Keratinocyte (primary cell): ENCODE measurements around the gene SLC7A6. TPM values are rescaled to one million over a fixed set of nuclear protein-coding genes. Genes with fewer than 3 reads are reported as not detected.

Source experiments
- DNase-seq: peaks from one replicate; pipeline ENCODE4 v3.0.0-alpha.2; 2011; ENCODE audit warnings: low read depth, missing footprints, low spot score
- FAIRE-seq: peaks from 2 replicates; lab custom pipeline; 2011; peaks lifted over from hg19 to GRCh38; lab: Jason Lieb, UNC
- H2AFZ ChIP-seq: 2 replicates; pipeline ENCODE4 v1.6.0; 2012; ENCODE audit warnings: low read length, control low read depth, inconsistent platforms; ENCODE audit not compliant: control insufficient read depth
- H3K27ac ChIP-seq: 2 replicates; pipeline ENCODE4 v1.5.1; 2011; ENCODE audit warnings: low read length; ENCODE audit not compliant: control insufficient read depth, insufficient read depth
- H3K27me3 ChIP-seq: 3 replicates; pipeline ENCODE4 v1.6.0; 2011; ENCODE audit warnings: low read length; ENCODE audit not compliant: control insufficient read depth, insufficient read depth; ENCODE audit errors: extremely low read depth
- H3K36me3 ChIP-seq, 2 experiments: 2 replicates in 1 of 2; 3 replicates in 1 of 2; pipeline ENCODE4 v1.5.1; 2011; ENCODE audit warnings: low read length in 2 of 2, mild to moderate bottlenecking in 1 of 2; ENCODE audit not compliant: control insufficient read depth in 2 of 2, insufficient read depth in 2 of 2; ENCODE audit errors: extremely low read depth in 1 of 2
- H3K4me1 ChIP-seq: 3 replicates; pipeline ENCODE4 v1.5.1; 2011; ENCODE audit warnings: low read length; ENCODE audit not compliant: control insufficient read depth, insufficient read depth; ENCODE audit errors: extremely low read depth
- H3K4me2 ChIP-seq: 3 replicates; pipeline ENCODE4 v1.6.0; 2011; ENCODE audit warnings: low read depth, low read length; ENCODE audit not compliant: control insufficient read depth, insufficient read depth; ENCODE audit errors: extremely low read depth
- H3K4me3 ChIP-seq, 3 experiments: fragments of 200-600 bp in 1 of 3; sonication (generic) in 1 of 3; 2 replicates in 2 of 3; 3 replicates in 1 of 3; pipeline ENCODE4 v1.5.1; 2011 to 2016; ENCODE audit warnings: low read length in 3 of 3, mild to moderate bottlenecking in 3 of 3, control low read depth in 2 of 3, inconsistent platforms in 1 of 3, low read depth in 1 of 3, mixed read lengths in 1 of 3, mixed run types in 1 of 3, moderate library complexity in 1 of 3; ENCODE audit not compliant: control insufficient read depth in 2 of 3, insufficient read depth in 2 of 3; ENCODE audit errors: extremely low read depth in 1 of 3
- H3K79me2 ChIP-seq: 2 replicates; pipeline ENCODE4 v1.6.0; 2012; ENCODE audit warnings: low read length; ENCODE audit not compliant: control insufficient read depth, insufficient read depth
- H3K9ac ChIP-seq: 3 replicates; pipeline ENCODE4 v1.6.0; 2011; ENCODE audit warnings: low read length; ENCODE audit not compliant: control insufficient read depth, insufficient read depth; ENCODE audit errors: extremely low read depth
- H3K9me1 ChIP-seq: 3 replicates; pipeline ENCODE4 v1.6.0; 2011; ENCODE audit warnings: low read length; ENCODE audit not compliant: control insufficient read depth, insufficient read depth; ENCODE audit errors: extremely low read depth
- H3K9me3 ChIP-seq: 2 replicates; pipeline ENCODE4 v1.5.1; 2012; ENCODE audit warnings: low read depth, low read length; ENCODE audit not compliant: control insufficient read depth
- H4K20me1 ChIP-seq: 3 replicates; pipeline ENCODE4 v1.6.0; 2011; ENCODE audit warnings: low read length; ENCODE audit not compliant: control insufficient read depth, insufficient read depth; ENCODE audit errors: extremely low read depth
- EZH2 ChIP-seq: IDR thresholded peaks from one replicate; pipeline ENCODE4 v1.6.1; 2012; ENCODE audit warnings: inconsistent platforms, mild to moderate bottlenecking, low read length, moderate library complexity
- dilution Hi-C: fragments of 300-500 bp; cut with MboI; formaldehyde crosslinking; loops from one replicate; pipeline ENCODE4 v1.7.0; 2020; ENCODE audit warnings: low sequenced_read_pairs; ENCODE audit not compliant: extremely low pct_ligation_motif_present
- polyA plus RNA-seq, 5 experiments: library from polyadenylated mRNA; depleted of rRNA in 3 of 5; stranded (reverse) in 3 of 5; stranded (forward) in 1 of 5; unstranded in 1 of 5; fragments of >200 nt; gene quantifications; 1 replicate in 1 of 5; 2 replicates in 3 of 5; 3 replicates in 1 of 5; pipeline versions ENCODE4 v1.2.1 to v1.2.3, GENCODE V29; 2011 to 2012; ENCODE audit warnings: missing spikeins in 2 of 5, low read depth in 1 of 5, low replicate concordance in 1 of 5
- TF ChIP-seq, protein P1 (sequence below), 3 experiments: IDR thresholded peaks in 1 of 3; conservative IDR thresholded peaks in 1 of 3; optimal IDR thresholded peaks in 1 of 3; 2 replicates in 2 of 3; 3 replicates in 1 of 3; pipeline versions ENCODE3 to v1.5.1; 2011; ENCODE audit warnings: low read length in 3 of 3, mild to moderate bottlenecking in 3 of 3, moderate library complexity in 2 of 3, control low read depth in 1 of 3, inconsistent platforms in 1 of 3; ENCODE audit not compliant: insufficient read depth in 2 of 3; ENCODE audit errors: extremely low read depth in 1 of 3

The SLC7A6 gene
- polyA plus RNA-seq, 1 donor (not counting 4 experiments of a cell fraction or from before 2014, with no cell fraction given) = 43.4 TPM

DNA sequence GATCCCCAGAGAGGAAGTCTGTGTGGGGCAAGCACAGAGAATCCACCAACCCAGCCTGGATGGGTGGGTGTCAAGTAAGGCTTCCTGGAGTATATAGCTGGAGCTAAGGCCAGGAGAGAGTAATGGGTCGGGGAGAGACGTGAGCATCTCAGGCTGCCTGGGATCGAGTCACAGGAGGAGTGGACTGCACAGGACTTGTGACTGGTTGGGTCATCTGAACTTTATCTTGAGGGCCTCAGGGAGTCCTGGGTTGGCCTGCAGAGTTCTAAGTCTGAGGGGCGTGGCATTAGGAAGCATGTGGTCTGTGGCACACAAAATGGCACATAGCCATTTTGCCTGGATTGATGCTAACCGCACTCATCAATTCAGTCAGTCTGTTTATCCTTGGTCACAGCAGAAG, 17.7 kb upstream of the SLC7A6 start:
- Histone ChIP-seq H3K27ac (no peak overlapping the region), H3K9ac (no peak overlapping the region), H3K4me3 (no peak overlapping the region), H3K36me3 (peaks cover 0 to 7% of the 10 kb centered on the region in 2 experiments), H3K79me2 (no peaks in the 10 kb centered on the region), H3K4me1 (peaks cover 18% of the 10 kb centered on the region), H2AFZ (no peak overlapping the region), H3K27me3 (no peaks in the 10 kb centered on the region), H3K9me1 (peaks cover 3% of the 10 kb centered on the region), H3K9me3 (no peaks in the 10 kb centered on the region), H3K4me2 (peak overlapping the region; percentile 25), H4K20me1 (no peaks in the 10 kb centered on the region)
- dilution Hi-C loops = no loop called here
- FAIRE-seq (no peak), DNase-seq (no peak)
- TF ChIP-seq, protein P1, sequence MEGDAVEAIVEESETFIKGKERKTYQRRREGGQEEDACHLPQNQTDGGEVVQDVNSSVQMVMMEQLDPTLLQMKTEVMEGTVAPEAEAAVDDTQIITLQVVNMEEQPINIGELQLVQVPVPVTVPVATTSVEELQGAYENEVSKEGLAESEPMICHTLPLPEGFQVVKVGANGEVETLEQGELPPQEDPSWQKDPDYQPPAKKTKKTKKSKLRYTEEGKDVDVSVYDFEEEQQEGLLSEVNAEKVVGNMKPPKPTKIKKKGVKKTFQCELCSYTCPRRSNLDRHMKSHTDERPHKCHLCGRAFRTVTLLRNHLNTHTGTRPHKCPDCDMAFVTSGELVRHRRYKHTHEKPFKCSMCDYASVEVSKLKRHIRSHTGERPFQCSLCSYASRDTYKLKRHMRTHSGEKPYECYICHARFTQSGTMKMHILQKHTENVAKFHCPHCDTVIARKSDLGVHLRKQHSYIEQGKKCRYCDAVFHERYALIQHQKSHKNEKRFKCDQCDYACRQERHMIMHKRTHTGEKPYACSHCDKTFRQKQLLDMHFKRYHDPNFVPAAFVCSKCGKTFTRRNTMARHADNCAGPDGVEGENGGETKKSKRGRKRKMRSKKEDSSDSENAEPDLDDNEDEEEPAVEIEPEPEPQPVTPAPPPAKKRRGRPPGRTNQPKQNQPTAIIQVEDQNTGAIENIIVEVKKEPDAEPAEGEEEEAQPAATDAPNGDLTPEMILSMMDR (optimal IDR thresholded peaks at IDR 0.05 in 1 of 3, IDR thresholded peaks at IDR 0.05 in 1 of 3, conservative IDR thresholded peaks at IDR 0.05 in 1 of 3; ENCODE audit: extremely low read depth in 1 of 3, insufficient read depth in 2 of 3, low read length in 3 of 3) = no peak
- no peak for TF ChIP-seq EZH2

DNA sequence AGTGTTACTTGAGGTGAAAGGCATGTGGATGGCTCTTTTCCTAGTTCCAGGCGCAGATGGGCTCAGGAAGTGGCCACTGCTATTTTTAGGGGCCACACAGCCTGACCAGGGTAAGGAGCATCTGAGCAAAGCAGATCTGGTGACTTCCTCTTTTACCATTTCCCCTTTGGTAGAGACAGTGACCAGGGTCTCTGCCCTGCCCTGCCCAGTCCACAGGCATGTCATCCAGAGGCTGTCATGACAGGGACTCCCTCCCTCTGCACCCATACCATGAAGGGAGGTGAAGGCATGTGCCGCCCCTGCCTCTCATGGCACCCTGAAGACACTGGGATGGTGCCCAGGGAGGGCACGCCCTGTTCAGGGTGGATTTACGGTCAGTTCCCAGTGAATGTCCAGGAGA, 16.9 kb upstream of the SLC7A6 start:
- no peaks in the 10 kb centered on the region for H3K79me2 ChIP-seq
- peaks cover 0 to 9% of the 10 kb centered on the region in 2 experiments for H3K36me3 ChIP-seq
- no peak overlapping the region for H2AFZ ChIP-seq
- no peak overlapping the region for H3K4me3 ChIP-seq
- FAIRE-seq (no peak), DNase-seq (no peak)
- H3K27ac ChIP-seq = no peak overlapping the region
- dilution Hi-C loops = no loop called here
- H3K9ac ChIP-seq = no peak overlapping the region
- no peaks in the 10 kb centered on the region for H3K27me3 ChIP-seq
- H3K9me3 ChIP-seq = no peaks in the 10 kb centered on the region
- peaks cover 18% of the 10 kb centered on the region for H3K4me1 ChIP-seq
- no peak overlapping the region for H3K4me2 ChIP-seq
- H3K9me1 ChIP-seq = peaks cover 3% of the 10 kb centered on the region
- H4K20me1 ChIP-seq = no peaks in the 10 kb centered on the region
- TF ChIP-seq, protein P1 (optimal IDR thresholded peaks at IDR 0.05 in 1 of 3, IDR thresholded peaks at IDR 0.05 in 1 of 3, conservative IDR thresholded peaks at IDR 0.05 in 1 of 3; ENCODE audit: extremely low read depth in 1 of 3, insufficient read depth in 2 of 3, low read length in 3 of 3) = no peak
- TF ChIP-seq EZH2 = no peak
